NCI-H2196 (cell line): ENCODE measurements around the gene SLC44A3.
"Not testable (repeated sequence)": the region's sequence is repeated elsewhere in the genome, so short reads cannot be mapped to it uniquely, and the experiment has no call there.

Experiments used
- DNase-seq: peaks from one replicate; lab custom pipeline; 2025; ENCODE audit not compliant: unreplicated experiment; lab: John Stamatoyannopoulos, UW

SLC44A3 gene

GRCh38 chr1:94929351-94930217, 109.4 kb downstream of the SLC44A3 start:
- DNase-seq: no peak

GRCh38 chr1:94931254-94931841, 111.2 kb downstream of the SLC44A3 start:
- no peak for DNase-seq

GRCh38 chr1:94934551-94934950, 114.4 kb downstream of the SLC44A3 start:
- no peak for DNase-seq

GRCh38 chr1:94935034-94935433, 114.9 kb downstream of the SLC44A3 start:
- DNase-seq: no peak

- DNase-seq: no peak
These were observed 115.3 kb downstream of the SLC44A3 start for GRCh38 chr1:94935476-94935875.

GRCh38 chr1:94936861-94937620, 116.9 kb downstream of the SLC44A3 start:
- DNase-seq: no peak

GRCh38 chr1:94937820-94938219, 117.7 kb downstream of the SLC44A3 start:
- no peak for DNase-seq

GRCh38 chr1:94940738-94941137, 120.6 kb downstream of the SLC44A3 start:
- no peak for DNase-seq

GRCh38 chr1:94941480-94941879, 121.3 kb downstream of the SLC44A3 start:
- DNase-seq: not testable (repeated sequence)

GRCh38 chr1:94942171-94943128, 122.3 kb downstream of the SLC44A3 start:
- DNase-seq: no peak
